PC-9 (cell line): ENCODE data around the gene LYSMD1.

ENCODE experiments used
- EZH2 ChIP-seq: fragments of 200-600 bp; sonication (generic); IDR thresholded peaks from 2 replicates; pipeline ENCODE4 v1.8.0; 2017; ENCODE audit warnings: antibody characterized with exemption, low read depth
- TF ChIP-seq, protein P1 (sequence below): fragments of 200-600 bp; sonication (generic); conservative IDR thresholded peaks from 2 replicates; pipeline ENCODE4 v1.6.1; 2017; ENCODE audit warnings: mixed run types, antibody characterized with exemption, mild to moderate bottlenecking, moderate library complexity

GRCh38 chr1:151198254-151199127 lies 32.8 kb upstream of the LYSMD1 start, which contains the start of gene PIP5K1A:
- TF ChIP-seq, protein P1, sequence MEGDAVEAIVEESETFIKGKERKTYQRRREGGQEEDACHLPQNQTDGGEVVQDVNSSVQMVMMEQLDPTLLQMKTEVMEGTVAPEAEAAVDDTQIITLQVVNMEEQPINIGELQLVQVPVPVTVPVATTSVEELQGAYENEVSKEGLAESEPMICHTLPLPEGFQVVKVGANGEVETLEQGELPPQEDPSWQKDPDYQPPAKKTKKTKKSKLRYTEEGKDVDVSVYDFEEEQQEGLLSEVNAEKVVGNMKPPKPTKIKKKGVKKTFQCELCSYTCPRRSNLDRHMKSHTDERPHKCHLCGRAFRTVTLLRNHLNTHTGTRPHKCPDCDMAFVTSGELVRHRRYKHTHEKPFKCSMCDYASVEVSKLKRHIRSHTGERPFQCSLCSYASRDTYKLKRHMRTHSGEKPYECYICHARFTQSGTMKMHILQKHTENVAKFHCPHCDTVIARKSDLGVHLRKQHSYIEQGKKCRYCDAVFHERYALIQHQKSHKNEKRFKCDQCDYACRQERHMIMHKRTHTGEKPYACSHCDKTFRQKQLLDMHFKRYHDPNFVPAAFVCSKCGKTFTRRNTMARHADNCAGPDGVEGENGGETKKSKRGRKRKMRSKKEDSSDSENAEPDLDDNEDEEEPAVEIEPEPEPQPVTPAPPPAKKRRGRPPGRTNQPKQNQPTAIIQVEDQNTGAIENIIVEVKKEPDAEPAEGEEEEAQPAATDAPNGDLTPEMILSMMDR = no peak
- TF ChIP-seq EZH2 = no peak
